ENCODE data around the gene NRXN2.

GRCh38 chr11:64687643-64688533 lies 35.1 kb downstream of the NRXN2 start:
- no peak for TF ChIP-seq POLR2AphosphoS5 (IDR thresholded peaks at IDR 0.05; ENCODE audit: borderline replicate concordance, low read depth, low read length)
- TF ChIP-seq EZH2 (IDR thresholded peaks at IDR 0.05), result no peak
- no peak for TF ChIP-seq FOXP2 (optimal IDR thresholded peaks at IDR 0.05; ENCODE audit: control extremely low read depth, extremely low read length, insufficient read depth)
